GM12801 (cell line): ENCODE measurements around the gene PLEKHG4.

Experiments used
- CTCF ChIP-seq: IDR thresholded peaks from one replicate; pipeline ENCODE4 v1.5.1; 2011; ENCODE audit warnings: control low read depth; ENCODE audit not compliant: insufficient read length; ENCODE audit errors: extremely low read depth

PLEKHG4 gene

GRCh38 chr16:67286441-67287235 is 7.3 kb downstream of the PLEKHG4 start:
- no peak for TF ChIP-seq CTCF

GRCh38 chr16:67287960-67288359 is 8.6 kb downstream of the PLEKHG4 start:
- no peak for TF ChIP-seq CTCF

- TF ChIP-seq CTCF = no peak
Observed at GRCh38 chr16:67291461-67291860, 12.1 kb downstream of the PLEKHG4 start.

- TF ChIP-seq CTCF = no peak
Observed at GRCh38 chr16:67294171-67294757, 14.9 kb downstream of the PLEKHG4 start.

GRCh38 chr16:67294938-67295361 is 15.6 kb downstream of the PLEKHG4 start:
- TF ChIP-seq CTCF = no peak

- TF ChIP-seq CTCF = no peak
Observed at GRCh38 chr16:67296420-67296819, 17.1 kb downstream of the PLEKHG4 start.

GRCh38 chr16:67298277-67298676 is 18.9 kb downstream of the PLEKHG4 start:
- TF ChIP-seq CTCF = no peak
